Measurements from ENCODE around the gene NAA10.

DNA sequence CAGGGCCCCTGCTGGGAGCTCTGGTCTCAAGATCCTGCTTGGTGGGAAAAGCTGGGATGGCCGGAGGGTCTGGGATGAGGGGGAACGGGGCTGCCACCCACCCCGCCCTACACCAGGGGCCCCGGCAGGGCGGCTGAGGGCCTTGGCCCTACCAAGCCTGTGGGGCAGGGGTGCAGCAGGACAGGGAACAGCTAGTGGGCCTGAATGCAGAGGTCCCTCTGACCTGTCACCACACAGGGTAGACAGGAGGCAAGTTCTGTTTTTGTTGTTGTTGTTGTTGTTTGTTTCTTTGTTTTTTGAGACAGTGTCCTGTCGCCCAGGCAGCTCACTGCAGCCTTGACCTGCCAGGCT is 9.9 kb upstream of the NAA10 start:
- TF ChIP-seq EP300 (IDR thresholded peaks at IDR 0.05) = no peak
- no peak for TF ChIP-seq CHD4 (IDR thresholded peaks at IDR 0.05; ENCODE audit: borderline replicate concordance)

All from A549 (cell line).